Suppressor macrophage treated with lipopolysaccharide for 4 hours (primary cell): Measurements from ENCODE around the gene TTBK1.
"Not testable (repeated sequence)": the region's sequence is repeated elsewhere in the genome, so short reads cannot be mapped to it uniquely, and the experiment has no call there.

Source experiments
- DNase-seq: peaks from one replicate; pipeline ENCODE4 v3.0.0-alpha.2; 2020

The TTBK1 gene

DNA sequence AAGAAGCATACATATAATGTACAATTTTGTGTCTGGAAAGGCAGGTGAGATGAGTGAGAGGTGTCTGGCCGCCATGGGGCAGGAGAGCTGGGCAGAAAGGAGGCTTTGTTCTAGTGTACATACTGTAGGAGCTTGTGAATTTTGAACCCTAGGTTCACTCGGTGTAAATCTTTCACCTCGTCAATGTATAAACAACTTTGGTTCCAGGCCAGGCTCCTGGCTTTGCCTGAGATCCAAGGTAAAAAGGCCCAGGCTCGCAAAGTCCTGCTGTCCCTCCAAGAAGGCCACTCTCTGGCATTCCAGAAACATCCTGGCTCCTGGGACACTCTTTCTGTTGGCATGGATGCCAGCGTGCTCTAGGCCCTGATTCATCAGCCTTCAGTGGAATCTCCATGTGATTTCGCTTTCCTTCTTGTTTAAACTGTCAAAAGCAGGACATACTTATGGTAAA, 47.6 kb downstream of the TTBK1 start:
- DNase-seq = no peak

DNA sequence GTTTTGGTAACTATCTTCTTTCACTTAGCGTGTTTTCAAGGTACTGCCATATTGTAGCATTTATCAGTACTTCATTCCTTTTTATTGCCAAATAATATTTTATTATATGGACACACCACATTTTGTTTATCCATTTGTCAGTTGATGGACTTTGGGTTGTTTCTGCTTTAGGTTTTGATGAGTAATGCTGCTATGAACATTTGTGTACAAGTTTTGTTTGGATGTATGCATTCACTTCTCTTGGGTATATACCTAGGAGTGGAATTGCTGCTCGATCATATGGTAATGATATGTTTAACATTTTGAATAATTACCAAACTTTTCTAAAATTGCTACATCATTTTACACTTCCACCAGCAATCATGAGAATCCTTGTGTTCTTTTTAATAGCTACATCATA, 48.4 kb downstream of the TTBK1 start:
- no peak for DNase-seq

DNA sequence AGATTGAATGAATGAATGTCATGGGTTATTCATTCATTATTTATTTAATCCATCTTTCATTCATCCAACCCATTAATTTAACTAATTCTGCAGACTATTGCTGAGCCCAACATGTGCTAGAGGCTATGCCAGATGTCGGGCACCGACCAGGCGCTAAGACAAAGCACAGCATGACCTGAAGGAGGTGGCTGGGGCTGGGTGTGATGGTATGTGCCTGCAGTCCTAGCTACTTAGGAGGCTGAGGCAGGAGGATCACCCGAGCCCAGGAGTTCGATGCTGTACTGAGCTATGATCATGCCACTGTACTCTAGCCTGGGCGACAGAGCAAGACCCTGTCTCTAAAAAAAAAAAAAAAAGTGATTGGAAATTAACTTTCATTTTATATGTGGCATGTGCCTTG, 49.1 kb downstream of the TTBK1 start:
- no peak for DNase-seq

DNA sequence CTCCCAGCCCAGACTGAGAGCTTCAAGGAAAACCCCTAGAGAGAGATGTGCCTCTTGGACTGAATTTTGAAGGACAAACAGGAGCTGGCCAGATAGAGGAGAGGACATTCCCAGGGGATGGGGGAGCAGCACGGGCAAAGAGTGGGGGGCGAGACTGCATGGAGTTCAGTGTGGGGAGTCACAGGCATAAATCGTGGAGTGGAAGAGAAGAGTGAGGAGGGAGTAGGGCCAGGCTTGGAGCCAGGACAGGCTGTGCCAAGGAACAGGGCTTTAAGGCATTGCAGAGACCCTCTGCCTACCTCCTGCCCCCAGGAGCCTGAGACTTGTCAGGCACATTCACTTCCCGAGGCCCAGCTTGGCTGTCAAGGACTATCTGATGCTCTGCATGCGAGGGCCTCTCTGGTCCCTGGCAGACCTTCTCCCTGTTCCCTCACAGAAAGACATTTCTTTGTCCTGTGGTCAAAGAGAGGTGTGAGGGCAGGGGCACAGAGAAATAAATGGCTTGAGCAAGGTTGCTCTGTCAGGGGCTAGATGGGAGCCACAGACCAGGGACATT, 49.6 kb downstream of the TTBK1 start:
- no peak for DNase-seq

DNA sequence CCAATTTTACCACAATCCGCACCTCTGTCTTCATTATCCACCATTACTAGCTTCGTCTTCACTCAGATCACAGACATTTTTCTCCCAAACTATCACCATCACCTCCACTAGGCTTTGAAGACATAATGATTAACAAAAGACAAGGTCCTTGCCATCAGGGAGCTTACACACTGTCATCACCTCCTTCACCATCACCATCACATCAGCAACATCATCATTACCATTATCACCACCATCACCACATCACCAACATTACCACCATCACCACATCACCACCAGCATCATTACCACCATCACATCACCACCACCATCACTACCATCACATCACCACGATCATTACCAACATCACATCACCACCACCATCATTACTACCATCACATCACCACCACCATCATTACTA, 50.4 kb downstream of the TTBK1 start:
- no peak for DNase-seq

DNA sequence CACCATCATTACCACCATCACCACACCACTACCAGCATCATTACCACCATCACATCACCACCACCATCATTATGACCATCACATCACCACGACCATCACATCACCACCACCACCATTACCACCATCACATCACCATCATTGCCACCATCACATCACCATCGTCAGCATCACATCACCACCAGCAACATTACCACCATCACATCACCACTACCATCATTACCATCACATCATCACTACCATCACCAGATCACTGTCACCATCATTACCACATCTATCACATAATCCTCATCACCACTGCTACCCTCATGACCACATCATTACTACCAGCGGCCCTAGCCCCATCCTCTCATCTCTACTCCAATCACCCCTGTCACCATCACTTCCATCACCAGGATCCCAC, 51.3 kb downstream of the TTBK1 start:
- no peak for DNase-seq

DNA sequence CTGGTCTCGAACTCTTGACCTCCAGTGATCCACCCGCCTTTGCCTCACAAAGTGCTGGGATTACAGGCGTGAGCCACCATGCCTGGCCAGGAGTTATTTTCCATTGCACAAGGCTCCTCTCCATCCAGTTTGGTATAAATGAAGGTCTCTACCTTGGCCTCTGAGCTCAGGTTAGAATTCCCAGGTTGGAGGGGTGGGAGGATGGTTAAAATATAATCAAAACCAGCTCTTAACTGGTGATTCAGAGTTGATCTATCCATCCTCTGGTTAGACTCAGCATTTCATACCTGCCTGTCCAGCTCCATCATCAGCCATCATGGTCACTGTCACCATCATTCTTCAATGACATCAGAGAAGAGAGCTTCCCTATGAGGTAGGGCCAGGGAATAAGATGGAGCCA, 52.2 kb downstream of the TTBK1 start:
- no peak for DNase-seq

DNA sequence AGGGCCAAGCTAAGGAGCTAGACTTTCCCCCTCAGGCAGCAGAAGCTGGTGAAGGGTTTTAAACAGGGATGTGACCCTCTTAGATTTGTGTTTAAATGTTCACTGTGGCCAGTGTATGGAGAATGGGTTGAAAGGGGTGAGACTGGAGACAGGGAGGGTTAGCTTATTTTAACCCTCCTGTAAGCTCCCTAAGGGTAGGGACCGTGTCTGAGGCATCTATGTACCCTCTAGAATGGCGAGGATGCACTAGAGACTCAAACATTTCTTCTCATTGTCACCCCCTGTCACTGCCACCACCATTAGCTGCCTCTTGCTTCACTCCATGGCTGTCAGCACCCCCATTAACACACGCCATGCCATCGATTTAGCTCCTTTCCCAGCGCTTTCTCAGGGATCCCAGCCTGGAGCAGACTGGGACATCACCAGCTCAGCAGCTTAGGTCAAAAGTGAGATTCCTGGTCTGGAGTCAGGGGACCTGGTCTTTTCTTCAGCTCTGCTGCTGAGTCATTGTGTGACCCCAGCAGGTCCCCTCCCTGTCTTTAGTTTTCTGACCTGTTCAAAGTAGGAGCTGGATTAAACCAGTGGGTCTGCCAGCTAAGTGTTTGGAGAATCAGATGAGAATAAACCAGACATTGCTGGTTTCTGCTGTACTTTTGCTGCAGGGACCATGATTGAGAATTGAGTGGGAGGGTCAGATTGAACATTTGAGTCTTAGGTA, 53.7 kb downstream of the TTBK1 start:
- DNase-seq = no peak

DNA sequence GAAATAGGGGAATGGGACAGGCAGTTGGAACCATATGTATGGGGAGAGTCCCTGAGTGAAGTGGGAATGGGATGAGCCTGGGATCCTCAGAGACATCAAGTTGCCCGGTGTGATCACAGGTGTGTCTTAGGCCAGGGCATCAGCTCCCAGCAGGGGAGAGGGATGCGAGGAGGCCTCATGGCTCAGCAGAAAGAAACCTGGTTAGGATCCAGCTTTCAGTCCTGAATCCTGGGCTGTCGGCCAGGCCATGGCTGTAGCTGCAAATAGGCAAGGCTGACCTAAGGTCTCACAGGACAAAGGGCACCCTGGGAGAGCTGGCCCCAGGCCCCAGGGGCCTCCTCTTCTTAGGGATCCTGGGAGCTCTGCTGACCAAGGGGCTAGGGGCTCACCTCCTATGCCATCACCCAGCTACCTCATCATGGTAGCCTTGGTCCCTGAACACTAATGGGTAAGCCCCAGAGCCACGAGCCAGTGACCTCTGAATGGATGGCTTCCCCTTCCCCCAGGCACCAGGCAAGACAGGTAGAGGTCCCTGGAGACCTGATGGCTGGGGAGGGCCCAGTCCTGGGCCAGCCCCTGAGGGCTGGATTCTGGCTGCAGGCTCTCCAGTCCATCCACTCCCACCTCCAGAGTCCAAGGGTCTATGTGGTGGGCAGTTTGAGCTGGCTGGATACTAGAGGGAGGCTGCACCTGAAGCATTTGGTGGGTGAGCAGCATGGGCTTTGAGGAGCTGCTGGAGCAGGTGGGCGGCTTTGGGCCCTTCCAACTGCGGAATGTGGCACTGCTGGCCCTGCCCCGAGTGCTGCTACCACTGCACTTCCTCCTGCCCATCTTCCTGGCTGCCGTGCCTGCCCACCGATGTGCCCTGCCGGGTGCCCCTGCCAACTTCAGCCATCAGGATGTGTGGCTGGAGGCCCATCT, 54.6 kb downstream of the TTBK1 start, which contains the start of gene SLC22A7:
Gene SLC22A7, plus strand, starts transcription at position 617 of the 921 bp plus-strand sequence. Its CDS starts 99 bp downstream, at position 716.
- DNase-seq = no peak

DNA sequence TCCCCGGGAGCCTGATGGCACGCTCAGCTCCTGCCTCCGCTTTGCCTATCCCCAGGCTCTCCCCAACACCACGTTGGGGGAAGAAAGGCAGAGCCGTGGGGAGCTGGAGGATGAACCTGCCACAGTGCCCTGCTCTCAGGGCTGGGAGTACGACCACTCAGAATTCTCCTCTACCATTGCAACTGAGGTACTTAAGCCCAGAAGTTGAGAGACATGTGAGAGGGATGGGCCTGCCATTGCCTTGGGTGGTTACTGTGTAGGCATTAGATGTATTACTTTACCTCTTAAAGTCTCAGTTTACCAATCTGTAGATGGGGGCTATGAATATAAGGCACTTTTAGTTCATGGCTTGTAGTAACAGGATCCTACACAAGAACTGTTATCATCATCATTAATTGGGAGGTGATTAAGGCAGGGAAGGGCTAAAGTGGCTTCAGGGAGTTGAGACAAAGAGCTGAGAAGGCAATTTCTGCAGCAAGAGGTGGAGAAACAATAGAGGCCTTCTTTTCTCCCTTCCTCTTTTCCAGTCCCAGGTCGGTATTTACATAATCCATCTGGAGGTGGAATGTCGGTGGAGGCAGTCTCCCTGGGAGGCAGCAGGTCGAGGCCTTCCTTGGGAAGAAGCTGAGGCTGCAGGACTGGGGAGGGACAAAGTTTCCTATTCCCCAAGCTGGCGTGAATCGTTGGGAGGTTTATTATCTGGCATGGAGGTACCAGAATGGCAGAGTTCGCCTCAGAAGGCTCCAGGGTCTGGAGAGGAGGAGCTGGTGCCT, 55.5 kb downstream of the TTBK1 start:
- no peak for DNase-seq

DNA sequence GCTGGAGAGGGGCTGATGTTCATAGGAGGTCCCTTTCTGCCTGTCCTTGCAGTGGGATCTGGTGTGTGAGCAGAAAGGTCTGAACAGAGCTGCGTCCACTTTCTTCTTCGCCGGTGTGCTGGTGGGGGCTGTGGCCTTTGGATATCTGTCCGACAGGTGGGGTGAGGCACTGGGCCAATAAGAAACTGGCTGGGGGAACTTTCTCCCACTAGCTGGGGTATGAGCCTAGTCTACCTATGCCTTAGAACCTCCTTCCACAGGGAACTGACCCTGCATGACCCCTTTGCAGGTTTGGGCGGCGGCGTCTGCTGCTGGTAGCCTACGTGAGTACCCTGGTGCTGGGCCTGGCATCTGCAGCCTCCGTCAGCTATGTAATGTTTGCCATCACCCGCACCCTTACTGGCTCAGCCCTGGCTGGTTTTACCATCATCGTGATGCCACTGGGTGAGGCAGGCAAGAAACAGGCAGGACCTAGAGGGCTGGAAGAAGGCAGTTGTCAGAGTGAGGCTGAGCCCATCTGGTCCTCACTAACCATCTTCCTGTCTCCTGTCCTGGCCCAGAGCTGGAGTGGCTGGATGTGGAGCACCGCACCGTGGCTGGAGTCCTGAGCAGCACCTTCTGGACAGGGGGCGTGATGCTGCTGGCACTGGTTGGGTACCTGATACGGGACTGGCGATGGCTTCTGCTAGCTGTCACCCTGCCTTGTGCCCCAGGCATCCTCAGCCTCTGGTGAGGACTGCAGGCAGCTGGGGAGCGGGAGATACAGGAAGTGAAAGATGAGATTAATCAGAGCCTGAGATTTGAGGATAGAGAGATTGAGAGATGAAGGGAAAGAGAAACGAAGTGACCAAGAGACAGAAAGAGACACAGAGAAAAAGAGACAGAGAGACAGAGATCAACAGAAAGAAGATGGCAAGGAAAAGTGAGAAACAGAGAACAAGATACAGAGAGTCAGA, 56.3 kb downstream of the TTBK1 start:
- no peak for DNase-seq

DNA sequence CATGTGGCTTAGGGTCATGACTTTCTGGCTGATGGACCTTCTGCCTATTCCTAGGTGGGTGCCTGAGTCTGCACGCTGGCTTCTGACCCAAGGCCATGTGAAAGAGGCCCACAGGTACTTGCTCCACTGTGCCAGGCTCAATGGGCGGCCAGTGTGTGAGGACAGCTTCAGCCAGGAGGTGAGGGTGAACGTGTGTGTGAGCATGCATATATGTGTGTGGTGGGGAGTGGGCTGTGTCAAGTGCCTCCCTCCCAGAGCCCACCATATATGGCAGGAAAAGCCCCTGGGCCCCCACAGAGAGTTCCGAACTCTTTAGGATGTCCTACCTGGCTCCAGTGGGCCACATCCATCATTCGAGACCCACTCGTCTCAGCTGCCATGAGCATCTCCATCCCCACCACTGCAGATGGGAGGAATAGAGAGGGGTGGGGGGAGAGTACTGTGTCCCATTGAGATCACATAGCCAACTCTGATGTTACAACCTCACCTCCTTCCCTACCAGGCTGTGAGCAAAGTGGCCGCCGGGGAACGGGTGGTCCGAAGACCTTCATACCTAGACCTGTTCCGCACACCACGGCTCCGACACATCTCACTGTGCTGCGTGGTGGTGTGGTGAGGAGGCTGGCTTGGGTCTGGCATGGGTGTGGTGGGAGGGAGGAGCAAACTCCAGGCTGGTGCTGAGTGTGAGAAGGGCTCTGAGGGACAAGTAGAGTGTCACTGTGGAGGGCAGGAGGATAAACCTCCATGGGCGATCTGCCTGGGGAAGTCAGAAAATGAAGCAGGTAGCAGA, 58.0 kb downstream of the TTBK1 start:
- no peak for DNase-seq

DNA sequence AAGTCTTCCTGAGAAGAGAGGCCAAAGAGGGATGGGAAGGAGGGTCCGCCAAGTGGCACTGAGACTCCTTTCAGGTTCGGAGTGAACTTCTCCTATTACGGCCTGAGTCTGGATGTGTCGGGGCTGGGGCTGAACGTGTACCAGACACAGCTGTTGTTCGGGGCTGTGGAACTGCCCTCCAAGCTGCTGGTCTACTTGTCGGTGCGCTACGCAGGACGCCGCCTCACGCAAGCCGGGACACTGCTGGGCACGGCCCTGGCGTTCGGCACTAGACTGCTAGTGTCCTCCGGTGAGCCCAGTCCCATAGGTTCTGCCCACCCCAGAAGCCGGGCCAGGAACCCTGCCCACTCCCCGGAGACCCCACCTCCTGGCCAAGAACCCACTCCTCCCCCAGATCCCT, 58.8 kb downstream of the TTBK1 start:
- DNase-seq = no peak

DNA sequence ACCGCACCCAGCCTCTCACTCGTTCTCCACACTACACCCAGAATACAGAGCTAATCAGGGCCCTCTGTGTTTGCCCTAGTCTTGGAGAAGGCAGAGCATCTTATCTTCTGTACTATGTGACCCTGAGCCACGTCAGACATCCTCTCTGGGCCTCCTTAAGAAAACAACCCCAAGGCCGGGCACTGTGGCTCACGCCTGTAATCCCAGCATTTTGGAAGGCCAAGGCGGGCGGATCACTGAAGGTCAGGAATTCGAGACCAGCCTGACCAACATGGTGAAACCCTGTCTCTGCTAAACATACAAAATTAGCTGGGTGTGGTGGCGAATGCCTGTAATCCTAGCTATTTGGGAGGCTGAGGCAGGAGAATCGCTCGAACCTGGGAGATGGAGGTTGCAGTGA, 59.7 kb downstream of the TTBK1 start:
- not testable (repeated sequence) for DNase-seq

DNA sequence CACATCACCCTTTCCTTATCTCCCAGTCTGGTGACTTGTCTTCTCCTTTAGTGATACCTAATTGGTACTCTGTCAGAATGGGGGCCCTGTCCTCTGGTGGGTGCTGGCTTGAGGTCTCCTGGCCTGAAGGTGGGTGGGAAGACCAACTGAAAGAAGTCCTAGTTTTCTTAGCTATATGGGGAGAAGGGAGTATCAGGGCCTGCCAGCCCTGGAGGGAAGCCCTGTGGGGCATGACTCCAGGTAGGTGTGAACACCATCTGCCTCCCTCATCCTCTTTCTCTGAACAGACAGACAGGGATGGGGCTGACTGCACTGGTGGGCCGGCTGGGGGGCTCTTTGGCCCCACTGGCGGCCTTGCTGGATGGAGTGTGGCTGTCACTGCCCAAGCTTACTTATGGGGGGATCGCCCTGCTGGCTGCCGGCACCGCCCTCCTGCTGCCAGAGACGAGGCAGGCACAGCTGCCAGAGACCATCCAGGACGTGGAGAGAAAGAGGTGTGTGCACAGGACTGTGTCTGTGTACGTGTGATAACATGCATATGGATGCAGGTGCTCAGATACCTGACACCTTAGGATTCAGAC, 60.6 kb downstream of the TTBK1 start:
- no peak for DNase-seq

DNA sequence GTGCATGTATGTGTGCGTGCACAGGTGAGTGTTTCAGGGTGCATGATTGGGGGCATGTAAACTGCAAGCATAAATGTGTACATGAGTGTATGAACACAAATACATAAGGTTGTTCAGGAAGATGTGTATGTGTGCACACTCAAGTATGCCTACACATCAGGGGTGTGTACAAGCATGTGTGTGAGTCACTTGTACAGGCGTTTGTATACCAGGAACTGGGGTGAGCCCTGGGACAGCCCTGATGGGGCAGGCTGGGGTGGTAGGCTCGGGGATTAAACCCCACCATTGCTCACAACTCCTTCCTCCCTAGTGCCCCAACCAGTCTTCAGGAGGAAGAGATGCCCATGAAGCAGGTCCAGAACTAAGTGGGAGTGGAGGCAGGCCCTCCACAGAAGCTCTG, 61.1 kb downstream of the TTBK1 start:
- no peak for DNase-seq

DNA sequence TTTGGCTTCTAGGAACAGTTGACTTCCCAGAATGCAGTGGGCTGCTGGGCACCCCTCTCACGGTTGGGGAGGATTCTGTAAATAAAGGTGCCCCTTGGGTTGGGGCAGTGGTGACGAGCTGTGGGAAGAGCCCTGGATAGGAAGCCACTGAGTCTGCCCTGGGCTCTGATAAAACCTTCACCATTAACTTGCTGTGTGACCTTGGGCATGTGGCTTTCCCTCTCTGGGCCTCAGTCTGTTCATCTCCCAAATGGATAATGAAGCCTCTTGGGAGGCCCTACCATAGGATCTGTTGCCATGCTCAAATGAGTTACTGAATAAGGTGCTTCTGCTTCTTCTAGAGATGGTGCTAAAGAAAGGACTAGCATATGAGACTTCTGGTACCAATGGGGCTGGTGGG, 61.6 kb downstream of the TTBK1 start:
- no peak for DNase-seq

DNA sequence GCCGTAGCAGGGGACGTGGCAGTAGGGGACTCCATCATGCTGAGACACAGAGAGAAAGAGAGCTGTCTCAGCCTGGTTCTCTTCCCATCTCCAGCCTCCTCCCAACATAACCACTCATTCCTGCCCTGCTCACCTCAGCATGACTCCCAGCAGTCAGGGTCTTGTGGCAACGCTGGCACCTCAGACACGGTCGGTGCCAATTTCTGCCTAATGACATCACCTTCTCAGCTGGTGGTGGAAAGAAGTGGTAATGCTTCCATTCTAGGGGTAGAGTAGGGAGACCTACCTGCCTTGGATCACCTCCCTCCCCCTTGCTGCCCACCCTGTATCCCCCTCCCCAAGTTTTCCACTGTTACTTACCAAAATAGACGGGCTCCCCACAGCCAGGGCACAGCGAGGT, 62.8 kb downstream of the TTBK1 start:
- DNase-seq = no peak

DNA sequence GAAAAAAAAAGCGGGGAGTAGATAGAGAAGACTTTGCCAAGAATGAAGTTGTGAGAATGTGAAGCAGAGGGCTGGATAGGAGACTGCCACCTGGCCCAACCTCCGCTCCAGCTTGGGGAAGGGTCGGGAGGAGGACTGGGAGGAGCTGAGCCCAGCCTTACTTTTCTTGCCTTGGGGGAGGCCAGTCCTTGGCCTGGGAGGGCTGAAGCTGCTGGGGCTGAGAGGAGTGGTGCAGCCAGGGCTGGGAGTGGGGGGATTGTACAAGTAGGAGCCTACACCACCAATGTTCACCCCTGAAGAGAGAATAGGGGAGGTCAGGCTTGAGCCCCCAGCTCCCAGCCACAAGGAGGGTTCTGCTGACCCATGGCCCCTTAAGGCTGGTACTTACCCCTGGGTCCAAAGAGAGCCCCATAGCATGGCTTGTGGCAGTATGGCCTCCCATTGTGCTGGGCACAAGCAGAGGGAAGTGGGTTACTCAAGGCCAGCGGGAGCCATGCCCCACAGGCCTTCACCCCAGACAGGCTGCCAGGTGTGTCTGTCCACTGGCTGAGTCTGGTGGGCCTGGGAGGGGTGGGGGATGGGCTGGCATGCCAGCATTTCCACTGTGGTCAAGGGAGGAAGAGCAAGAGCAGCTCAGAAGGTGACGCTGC, 64.3 kb downstream of the TTBK1 start:
- DNase-seq = no peak
